Omental fat pad (tissue), 4 donors: ENCODE results near the gene TRIM6. TPM values are rescaled to one million over a fixed set of nuclear protein-coding genes. Genes with fewer than 3 reads are reported as not detected.
"Not testable (repeated sequence)": the region's sequence is repeated elsewhere in the genome, so short reads cannot be mapped to it uniquely, and the experiment has no call there.

Experiments
- ATAC-seq: fragments of 150-250 bp; one replicate; pipeline ENCODE4 v1.9.1; 2016; ENCODE audit warnings: mild to moderate bottlenecking, moderate library complexity; ENCODE audit not compliant: low FRiP score
- DNase-seq: peaks from one replicate; pipeline ENCODE4 v3.0.0-alpha.2; 2019; ENCODE audit warnings: low spot score
- CTCF ChIP-seq, 3 donors: fragments of 450-650 bp; IDR thresholded peaks; one replicate each; pipeline ENCODE4 v1.5.1; 2016 to 2017; ENCODE audit warnings: antibody characterized with exemption in 3 of 3, mild to moderate bottlenecking in 3 of 3, moderate library complexity in 2 of 3
- total RNA-seq, 4 donors: library from RNA; depleted of rRNA; stranded (reverse); fragments of >200 nt; gene quantifications; one replicate each; pipeline ENCODE4 v1.1.0, GENCODE V29; 2016

The TRIM6 gene
- total RNA-seq, 4 donors from 2014 or later, result 1.9 to 3.3 (median 2.8) TPM

- DNase-seq (no peak), ATAC-seq (no peak)
- TF ChIP-seq CTCF (IDR thresholded peaks at IDR 0.05), result no peak
Observed at GRCh38 chr11:5591613-5592012, 4.8 kb upstream of the TRIM6 start.

- ATAC-seq (no peak), DNase-seq (no peak)
- TF ChIP-seq CTCF (IDR thresholded peaks at IDR 0.05), result no peak
Observed at GRCh38 chr11:5592615-5593014, 3.8 kb upstream of the TRIM6 start.

GRCh38 chr11:5593146-5593545, 3.3 kb upstream of the TRIM6 start:
- no peak for DNase-seq
- no peak for ATAC-seq
- TF ChIP-seq CTCF (IDR thresholded peaks at IDR 0.05), result no peak

- TF ChIP-seq CTCF (IDR thresholded peaks at IDR 0.05), result no peak
- ATAC-seq (no peak), DNase-seq (no peak)
Observed at GRCh38 chr11:5597953-5598352, 1.5 kb downstream of the TRIM6 start.

GRCh38 chr11:5600374-5600851, 4.0 kb downstream of the TRIM6 start:
- ATAC-seq (peak; percentile 60), DNase-seq (no peak)
- peak in 1 of 3 donors; percentile 22 for TF ChIP-seq CTCF (IDR thresholded peaks at IDR 0.05)

- DNase-seq, ATAC-seq: not testable (repeated sequence)
Observed at GRCh38 chr11:5602791-5603190, 6.4 kb downstream of the TRIM6 start.

- no peak for DNase-seq
- no peak for TF ChIP-seq CTCF (IDR thresholded peaks at IDR 0.05)
- ATAC-seq, result no peak
Observed at GRCh38 chr11:5603326-5603725, 6.9 kb downstream of the TRIM6 start.

- DNase-seq (no peak), ATAC-seq (no peak)
- no peak for TF ChIP-seq CTCF (IDR thresholded peaks at IDR 0.05)
Observed at GRCh38 chr11:5604896-5605295, 8.5 kb downstream of the TRIM6 start.
